LNCAP (cell line): ENCODE data around the gene OR52K2.

ENCODE experiments used
- CTCF ChIP-seq: fragments of 450-650 bp; IDR thresholded peaks from 2 replicates; pipeline ENCODE4 v1.5.1; 2017; ENCODE audit warnings: mild to moderate bottlenecking

Gene OR52K2

GRCh38 chr11:4482445-4482844 lies 33.4 kb downstream of the OR52K2 start, which contains the start of gene OR52K1:
TSS of gene OR52K1 (plus strand) at chr11:4482646. CDS start at chr11:4488901, 6,255 bp downstream.
- no peak for TF ChIP-seq CTCF

GRCh38 chr11:4484310-4484709 lies 35.2 kb downstream of the OR52K2 start:
- no peak for TF ChIP-seq CTCF

DNA sequence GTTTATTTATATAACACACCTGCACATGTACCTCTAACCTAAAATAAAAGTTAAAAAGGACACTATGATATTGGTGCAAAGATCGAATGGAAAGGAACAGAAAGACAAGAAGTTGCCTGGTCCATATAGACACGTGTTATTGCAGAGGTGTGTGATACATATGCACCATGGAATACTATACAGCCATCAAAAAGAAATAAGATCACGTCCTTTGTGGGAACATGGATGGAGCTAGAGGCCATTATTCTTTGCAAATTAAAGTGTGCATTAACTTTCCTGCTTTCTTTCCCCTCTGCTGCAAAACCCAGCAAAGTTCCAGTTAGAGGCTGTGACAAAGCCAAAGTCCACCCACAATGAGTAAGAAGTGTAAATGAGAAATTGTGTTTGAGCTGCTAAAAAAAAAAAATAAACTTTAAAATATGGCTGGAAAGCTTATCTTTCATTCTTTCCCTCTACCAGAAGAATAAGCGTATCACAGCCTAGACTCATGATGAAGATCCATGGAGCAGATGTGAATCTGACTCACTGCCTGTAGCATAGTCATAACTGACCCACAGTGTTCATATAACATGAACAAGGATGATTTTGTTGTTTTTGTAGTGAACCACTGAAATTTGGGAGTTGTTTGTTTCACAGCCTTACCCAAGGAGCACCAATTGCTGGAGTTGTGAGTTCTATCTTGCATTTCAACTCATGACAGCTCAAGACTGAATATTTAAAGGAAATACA lies 42.9 kb downstream of the OR52K2 start:
- TF ChIP-seq CTCF, result no peak

DNA sequence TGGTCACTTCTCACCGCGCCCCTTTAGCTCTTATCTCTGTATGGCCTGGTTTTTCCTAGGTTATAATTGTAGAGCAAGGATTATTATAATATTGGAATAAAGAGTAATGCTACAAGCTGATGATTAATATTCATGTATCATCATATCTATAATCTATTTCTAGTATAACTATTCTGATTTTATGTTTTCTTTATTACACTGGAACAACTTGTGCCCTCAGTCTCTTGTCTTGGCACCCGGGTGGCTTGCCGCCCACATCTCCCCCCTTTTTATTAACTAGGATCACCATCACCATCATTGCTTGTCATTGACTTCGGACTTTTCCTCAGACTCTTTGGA lies 44.4 kb downstream of the OR52K2 start:
- peak; percentile 12; the same call in 1 of the 2 replicates for TF ChIP-seq CTCF

- no peak for TF ChIP-seq CTCF
Measured at GRCh38 chr11:4495487-4495886, 46.4 kb downstream of the OR52K2 start.

DNA sequence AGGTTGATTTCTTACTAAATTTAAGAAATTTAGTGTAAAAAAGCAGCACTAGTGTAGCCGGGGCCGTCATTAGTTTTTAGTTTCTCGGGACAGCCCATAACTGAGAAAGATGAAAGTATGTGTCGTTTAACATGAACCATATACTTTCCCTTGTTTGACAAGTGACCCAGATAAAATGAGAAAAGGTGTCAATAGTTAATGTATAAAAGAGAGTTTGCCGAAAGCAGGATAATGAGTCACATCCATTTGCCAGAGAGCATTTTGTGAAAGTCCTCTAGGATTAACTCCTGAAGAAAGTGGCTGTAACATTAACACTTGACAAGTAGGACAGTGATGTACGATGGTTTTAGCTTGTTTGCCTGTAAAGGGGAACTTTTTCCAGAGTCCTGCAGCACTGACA lies 46.9 kb downstream of the OR52K2 start:
- no peak for TF ChIP-seq CTCF

DNA sequence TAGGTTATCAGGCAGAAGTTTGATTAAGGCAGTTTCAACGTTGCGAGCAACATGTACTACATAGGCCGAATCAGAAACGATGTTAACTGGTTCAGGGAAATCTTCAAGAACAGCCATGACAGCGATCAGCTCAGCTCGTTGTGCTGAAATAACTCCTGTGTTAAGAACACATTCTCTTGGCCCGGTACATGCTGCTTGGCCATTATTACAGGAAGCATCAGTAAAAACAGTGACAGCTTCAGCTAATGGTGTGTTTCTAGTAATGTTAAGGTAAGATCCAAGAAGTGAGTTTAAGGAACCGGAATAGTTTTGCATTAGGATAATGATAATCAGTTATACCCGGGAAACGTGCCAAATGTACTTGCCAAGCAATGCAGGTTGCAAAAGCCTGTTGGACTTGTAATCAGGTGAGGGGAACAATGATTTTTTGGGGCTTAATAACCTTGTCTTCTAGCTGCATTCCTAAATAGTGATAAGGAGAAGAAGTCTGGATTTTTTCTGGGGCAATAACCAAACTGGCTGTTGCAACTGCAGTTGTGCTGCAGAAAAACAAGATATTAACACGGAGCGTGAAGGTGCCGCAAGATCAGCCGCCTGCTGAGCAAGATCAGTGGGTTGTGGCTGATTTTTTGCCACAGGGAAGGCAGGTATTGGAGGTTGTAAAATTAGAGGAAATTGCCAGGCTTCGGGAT lies 47.6 kb downstream of the OR52K2 start:
- TF ChIP-seq CTCF, result no peak
